Measurements from ENCODE around the gene ATP6V1C2. TPM values are rescaled to one million over a fixed set of nuclear protein-coding genes. Genes with fewer than 3 reads are reported as not detected.
A peak's percentile ranks its signal among the peaks of the same experiment; 100 is the strongest.

ATP6V1C2 gene
- polyA plus RNA-seq, 3 donors, result 0.03 TPM; not detected in 2

GRCh38 chr2:10720306-10720705 lies 1.1 kb upstream of the ATP6V1C2 start:
- Histone ChIP-seq H3K79me2 (ENCODE audit: insufficient read depth, low read length) (no peaks in the 10 kb centered on the region), H3K36me3 (replicated peaks in 1 of 2; ENCODE audit: control insufficient read depth in 1 of 2, insufficient read depth in 2 of 2, low read length in 2 of 2) (no peaks in the 10 kb centered on the region), H3K9me3 (replicated peaks in 1 of 2; ENCODE audit: control insufficient read depth in 1 of 2, insufficient read depth in 1 of 2, low read length in 2 of 2) (peaks cover 0 to 9% of the 10 kb centered on the region in 2 donors), H2AFZ (ENCODE audit: insufficient read depth, low read depth, low read length, poor library complexity, severe bottlenecking) (no peak overlapping the region), H3K4me2 (replicated peaks; ENCODE audit: extremely low read depth, low read length, poor library complexity, severe bottlenecking) (no peak overlapping the region), H3K4me1 (ENCODE audit: control insufficient read depth in 1 of 2, insufficient read depth in 2 of 2, low read length in 2 of 2) (peaks cover 5 to 10% of the 10 kb centered on the region in 2 donors), H3K27me3 (ENCODE audit: control insufficient read depth in 2 of 2, insufficient read depth in 2 of 2, low read length in 2 of 2) (peaks cover 43 to 53% of the 10 kb centered on the region in 2 donors), H3K27ac (ENCODE audit: low read depth in 1 of 2, low read length in 2 of 2) (no peak overlapping the region), H4K20me1 (ENCODE audit: insufficient read depth, low read length) (no peaks in the 10 kb centered on the region), H3K4me3 (replicated peaks in 1 of 3; ENCODE audit: low read depth in 2 of 3, low read length in 3 of 3) (no peak overlapping the region), H3K9ac (ENCODE audit: insufficient read depth, low read length, poor library complexity, severe bottlenecking) (no peak overlapping the region)
- no peak for DNase-seq
- Mint-ChIP-seq H3K4me1 (peaks cover 15% of the 10 kb centered on the region), H3K27me3 (ENCODE audit: low read depth in 3 of 3) (peaks cover 64 to 80% (median 68%) of the 10 kb centered on the region in 3 donors), H3K4me3 (peak overlapping the region in 1 of 2 donors; percentile 76), H3K27ac (no peak overlapping the region), H3K36me3 (no peaks in the 10 kb centered on the region), H3K9me3 (peaks cover 0 to 12% (median 5%) of the 10 kb centered on the region in 7 donors)
- WGBS (ENCODE audit: insufficient coverage), result 65% methylated on average over 6 of the region's 7 CpGs
- intact Hi-C loops (cut with micrococcal nuclease), result no loop called here
- no peak for TF ChIP-seq CTCF (IDR thresholded peaks at IDR 0.05)

GRCh38 chr2:10720947-10721395 lies 459 bp upstream of the ATP6V1C2 start:
- H3K4me1 ChIP-seq (ENCODE audit: control insufficient read depth in 1 of 2, insufficient read depth in 2 of 2, low read length in 2 of 2), result peaks cover 5 to 10% of the 10 kb centered on the region in 2 donors
- H2AFZ ChIP-seq (ENCODE audit: insufficient read depth, low read depth, low read length, poor library complexity, severe bottlenecking), result no peak overlapping the region
- peaks cover 0 to 9% of the 10 kb centered on the region in 2 donors for H3K9me3 ChIP-seq (replicated peaks in 1 of 2; ENCODE audit: control insufficient read depth in 1 of 2, insufficient read depth in 1 of 2, low read length in 2 of 2)
- Mint-ChIP-seq H3K9me3 (peaks cover 0 to 12% (median 5%) of the 10 kb centered on the region in 7 donors), H3K4me1 (peaks cover 15% of the 10 kb centered on the region), H3K27me3 (ENCODE audit: low read depth in 3 of 3) (peaks cover 70 to 82% (median 71%) of the 10 kb centered on the region in 3 donors), H3K36me3 (no peaks in the 10 kb centered on the region), H3K27ac (no peak overlapping the region), H3K4me3 (peak overlapping the region in 1 of 2 donors; percentile 76)
- intact Hi-C loops (cut with micrococcal nuclease), result no loop called here
- no peak overlapping the region for H3K9ac ChIP-seq (ENCODE audit: insufficient read depth, low read length, poor library complexity, severe bottlenecking)
- H3K27ac ChIP-seq (ENCODE audit: low read depth in 1 of 2, low read length in 2 of 2), result no peak overlapping the region
- no peaks in the 10 kb centered on the region for H3K36me3 ChIP-seq (replicated peaks in 1 of 2; ENCODE audit: control insufficient read depth in 1 of 2, insufficient read depth in 2 of 2, low read length in 2 of 2)
- no peaks in the 10 kb centered on the region for H4K20me1 ChIP-seq (ENCODE audit: insufficient read depth, low read length)
- no peaks in the 10 kb centered on the region for H3K79me2 ChIP-seq (ENCODE audit: insufficient read depth, low read length)
- peak overlapping the region in 1 of 3 experiments; percentile 59 for H3K4me3 ChIP-seq (replicated peaks in 1 of 3; ENCODE audit: low read depth in 2 of 3, low read length in 3 of 3)
- DNase-seq, result no peak
- no peak for TF ChIP-seq CTCF (IDR thresholded peaks at IDR 0.05)
- peak overlapping the region; percentile 68 for H3K4me2 ChIP-seq (replicated peaks; ENCODE audit: extremely low read depth, low read length, poor library complexity, severe bottlenecking)
- peaks cover 43 to 54% of the 10 kb centered on the region in 2 donors for H3K27me3 ChIP-seq (ENCODE audit: control insufficient read depth in 2 of 2, insufficient read depth in 2 of 2, low read length in 2 of 2)
- WGBS (ENCODE audit: insufficient coverage), result 4% methylated on average over 33 of the region's 39 CpGs

Data from CD14-positive monocyte (primary cell).